GM18526 (cell line): ENCODE measurements around the gene TEX53.

Experiments used
- POLR2A ChIP-seq: IDR thresholded peaks from 3 replicates; pipeline ENCODE4 v1.6.1; 2011; ENCODE audit not compliant: insufficient read length; ENCODE audit errors: extremely low read depth

Gene TEX53

DNA sequence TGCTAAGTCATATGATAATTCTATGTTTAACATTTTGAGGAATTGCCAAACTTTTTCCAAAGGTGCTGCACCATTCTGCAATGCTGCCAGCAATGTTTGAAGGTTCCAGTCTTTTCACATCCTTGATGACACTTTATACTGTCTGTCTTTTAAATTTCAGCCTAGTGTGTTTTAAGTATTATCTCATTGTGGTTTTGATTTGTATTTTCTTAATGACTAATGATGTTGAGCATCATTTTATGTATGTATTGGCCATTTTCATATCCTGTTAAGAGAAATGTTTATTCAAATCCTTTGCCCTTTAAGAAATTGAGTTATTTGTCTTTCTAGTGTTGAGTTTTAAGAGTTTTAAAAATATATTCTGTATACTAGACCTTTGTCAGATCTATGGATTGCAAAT, 29.4 kb upstream of the TEX53 start:
- TF ChIP-seq POLR2A, result no peak

DNA sequence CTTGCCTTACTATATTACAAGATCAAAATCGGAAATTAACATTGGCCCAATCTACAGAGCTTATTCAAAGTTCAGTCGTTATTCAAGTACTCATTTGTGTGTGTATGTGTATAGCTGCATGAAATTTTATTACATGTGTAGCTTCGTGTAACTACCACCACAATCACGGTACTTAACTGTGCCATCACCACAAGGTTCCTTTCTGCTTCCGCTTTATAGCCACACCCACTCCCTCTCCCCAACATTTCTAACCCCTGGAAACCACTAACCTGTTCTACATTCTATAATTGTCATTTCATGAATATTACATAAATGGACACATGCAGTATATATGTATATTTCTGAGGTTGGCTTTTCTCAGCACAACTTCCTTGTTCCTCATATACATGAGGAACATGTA, 28.3 kb upstream of the TEX53 start:
- no peak for TF ChIP-seq POLR2A

- TF ChIP-seq POLR2A, result no peak
These were observed 26.4 kb upstream of the TEX53 start for GRCh38 chr9:114684036-114684435.

DNA sequence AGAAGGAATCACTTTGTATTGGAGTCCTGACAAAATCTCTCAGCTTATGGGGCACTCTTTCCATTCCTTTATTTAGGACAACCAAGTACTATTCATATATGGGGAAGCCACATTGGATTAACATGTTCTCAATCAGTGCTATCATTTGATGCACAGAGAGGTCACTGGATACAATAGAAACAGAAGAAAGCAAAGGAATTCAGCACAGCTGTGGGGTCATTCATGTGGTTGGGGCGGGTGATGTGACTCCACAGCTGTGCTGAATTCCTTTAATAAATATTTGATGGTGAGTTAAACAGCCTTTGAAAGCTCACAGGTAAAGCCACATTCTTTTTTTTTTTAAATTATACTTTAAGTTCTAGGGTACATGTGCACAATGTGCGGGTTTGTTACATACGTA, 25.2 kb upstream of the TEX53 start:
- no peak for TF ChIP-seq POLR2A

DNA sequence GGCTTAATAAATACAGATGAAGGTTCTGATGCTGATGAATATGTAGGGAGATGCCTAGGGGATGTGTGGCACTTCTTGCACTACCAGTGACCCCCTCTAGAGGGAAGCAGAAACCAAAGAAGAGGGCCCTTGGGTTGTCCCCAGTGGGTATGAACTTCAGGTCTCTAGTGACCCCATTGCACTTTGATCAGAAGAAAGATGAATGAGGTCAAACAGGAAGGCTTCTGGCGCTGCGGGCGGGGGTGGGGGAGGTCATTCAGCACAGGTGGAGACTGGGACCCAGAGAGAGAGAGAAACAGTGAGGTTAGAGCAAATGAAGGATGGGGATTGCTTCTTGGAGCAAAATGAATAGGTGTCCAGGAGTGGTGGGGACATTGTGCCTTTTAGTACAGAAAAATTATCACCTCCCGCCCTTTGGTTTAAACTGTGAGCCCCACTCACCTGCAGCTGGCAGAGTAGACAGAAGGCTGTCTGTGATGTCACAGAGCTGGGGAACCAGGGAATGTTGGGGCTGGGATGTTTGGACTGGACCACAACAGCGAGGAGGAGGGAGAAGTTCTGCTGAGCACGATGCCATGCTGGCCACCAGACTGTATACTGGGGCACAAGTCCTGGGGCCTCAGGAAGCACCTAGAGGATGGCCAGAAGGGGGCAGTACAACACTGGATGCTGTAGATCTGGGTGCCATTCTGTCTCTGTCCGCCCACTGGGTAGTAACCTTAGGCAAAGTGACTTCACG, 24.2 kb upstream of the TEX53 start, which contains the start of gene TEX48:
Gene TEX48, minus strand, starts transcription at position 599 of the 739 bp plus-strand sequence. CDS start 10,469 bp downstream, outside the sequence.
- TF ChIP-seq POLR2A, result no peak

DNA sequence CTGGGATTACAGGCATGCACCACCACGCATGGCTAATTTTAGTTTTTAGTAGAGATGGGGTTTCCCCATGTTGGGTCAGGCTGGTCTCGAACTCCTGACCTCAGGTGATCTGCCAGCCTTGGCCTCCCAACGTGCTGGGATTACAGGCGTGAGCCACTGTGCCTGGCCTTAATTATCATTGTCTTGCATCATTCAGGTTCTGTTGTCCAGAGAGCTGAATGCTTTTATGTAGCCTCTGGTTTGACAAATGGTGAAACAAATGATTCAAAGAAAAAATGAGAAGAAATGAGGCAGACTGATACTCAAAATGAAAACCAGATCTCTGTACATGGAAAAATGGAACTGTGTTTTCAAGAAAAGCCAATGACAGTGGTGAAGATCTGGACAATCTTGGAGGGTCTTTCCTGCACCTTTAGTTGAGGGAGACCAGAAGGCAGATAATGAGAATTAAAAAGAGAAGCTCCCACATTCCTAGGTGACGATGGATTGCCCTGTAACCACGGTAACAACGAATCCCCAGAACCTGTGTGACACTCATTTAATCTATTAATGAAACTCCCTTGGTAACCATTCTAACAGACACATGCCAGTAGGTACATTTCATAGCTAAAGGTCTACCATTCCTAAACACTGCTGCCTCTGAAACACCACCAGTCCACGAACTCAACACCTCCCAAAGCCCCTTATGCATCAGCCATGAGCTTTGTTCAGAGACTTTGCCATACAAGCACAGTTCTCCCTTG, 22.8 kb upstream of the TEX53 start:
- no peak for TF ChIP-seq POLR2A

DNA sequence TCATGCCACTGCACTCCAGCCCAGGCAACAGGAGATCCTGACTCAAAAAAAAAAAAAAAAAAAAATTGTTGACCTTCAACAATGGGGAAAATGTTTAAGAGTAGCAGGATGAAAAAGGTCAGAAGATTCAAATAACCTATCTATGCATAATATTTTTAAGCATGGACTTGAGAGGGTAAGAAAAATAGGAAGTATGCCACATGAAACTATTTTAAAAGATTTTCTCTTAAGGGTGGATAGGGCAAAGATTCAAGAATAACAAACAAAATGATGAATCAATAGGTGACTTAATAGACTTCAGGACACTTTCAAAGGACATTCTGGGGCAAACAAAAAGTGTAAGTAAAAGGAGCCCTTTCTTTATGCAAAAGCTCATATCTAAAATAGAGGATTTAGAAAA, 21.2 kb upstream of the TEX53 start:
- TF ChIP-seq POLR2A, result no peak

DNA sequence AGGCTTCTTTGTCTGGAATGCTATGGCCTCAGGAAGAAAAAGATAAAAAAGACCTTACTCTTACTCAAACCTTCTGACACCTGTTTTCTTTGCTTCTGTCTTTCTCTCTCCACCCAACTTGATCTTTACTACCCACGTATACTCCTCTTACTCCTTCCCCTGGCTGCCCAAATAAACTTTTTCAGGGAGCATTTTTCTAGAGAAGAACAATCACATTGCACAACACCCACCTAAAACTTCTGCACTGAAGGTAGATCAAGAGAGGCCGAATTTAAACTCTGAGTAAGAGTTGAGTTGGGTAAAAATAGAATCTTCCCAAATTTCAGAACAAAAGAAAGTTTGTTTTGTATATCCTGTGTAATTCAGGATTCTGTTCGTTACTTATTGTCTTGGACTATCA, 20.5 kb upstream of the TEX53 start:
- no peak for TF ChIP-seq POLR2A

DNA sequence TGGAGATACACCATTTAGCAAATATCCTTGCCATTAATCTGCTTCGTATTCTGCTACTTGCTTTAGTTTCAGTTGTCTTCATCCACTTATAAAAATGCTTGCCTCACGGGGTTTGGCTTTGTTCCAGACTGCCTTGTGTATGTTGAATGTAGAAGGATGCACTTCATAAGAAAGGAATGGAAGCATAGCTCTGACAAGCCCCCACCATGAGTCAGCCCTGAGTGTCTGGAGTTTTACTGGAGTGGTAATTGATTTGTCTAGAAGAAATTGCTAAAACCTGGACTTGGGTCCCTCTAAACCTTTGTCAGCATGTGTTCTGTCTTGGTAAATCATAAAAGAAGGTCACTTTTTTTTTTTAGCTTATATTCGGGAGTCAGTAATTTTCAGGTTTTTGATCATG, 19.8 kb upstream of the TEX53 start:
- no peak for TF ChIP-seq POLR2A

GRCh38 chr9:114676901-114677300, 19.3 kb upstream of the TEX53 start:
- no peak for TF ChIP-seq POLR2A

GRCh38 chr9:114674798-114675540, 17.4 kb upstream of the TEX53 start:
- TF ChIP-seq POLR2A, result no peak

DNA sequence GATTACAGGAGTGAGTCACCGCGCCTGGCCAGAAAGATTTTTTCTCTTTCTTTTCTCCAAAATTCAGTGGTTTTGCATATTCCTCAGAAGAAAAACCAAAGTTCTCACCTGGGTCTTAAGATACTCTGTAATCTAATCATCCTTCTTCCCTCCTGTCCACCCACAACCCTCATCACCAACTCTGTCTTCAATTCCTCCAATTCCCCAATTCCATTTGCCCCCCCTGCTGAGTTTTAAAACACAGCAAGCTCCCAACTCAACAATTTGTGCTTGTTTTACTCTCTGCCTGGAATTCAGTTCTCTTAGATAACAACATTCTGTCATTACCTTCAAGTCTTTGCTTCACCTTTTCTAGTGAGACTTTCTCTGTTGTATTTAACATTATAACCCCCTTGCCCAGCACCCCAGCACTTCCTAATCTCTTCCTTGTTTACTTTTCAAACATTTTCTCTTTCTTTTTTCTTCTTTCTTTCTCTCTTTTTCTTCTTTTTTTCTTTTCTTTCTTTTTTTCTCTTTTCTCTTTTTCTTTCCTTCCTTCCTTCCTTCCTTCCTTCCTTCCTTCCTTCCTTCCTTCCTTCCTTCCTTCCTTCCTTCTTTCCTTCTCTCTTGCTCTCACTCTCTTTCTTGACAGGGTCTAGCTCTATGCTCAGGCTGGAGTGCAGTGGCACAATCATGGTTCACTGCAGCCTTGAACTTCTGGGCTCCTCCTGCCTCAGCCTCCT, 16.6 kb upstream of the TEX53 start:
- no peak for TF ChIP-seq POLR2A

- no peak for TF ChIP-seq POLR2A
These were observed 14.0 kb upstream of the TEX53 start for GRCh38 chr9:114671605-114672004.

GRCh38 chr9:114669961-114670360, 12.4 kb upstream of the TEX53 start:
- no peak for TF ChIP-seq POLR2A

GRCh38 chr9:114668146-114668545, 10.5 kb upstream of the TEX53 start:
- TF ChIP-seq POLR2A, result no peak
